Activated CD8-positive, alpha-beta memory T cell treated with anti-CD3 and anti-CD28 coated beads, Interleukin-2, amount 10 ng/mL, durations not matched to agents 7 days and 5 days (primary cell): ENCODE data around the gene SCAMP4. TPM values are rescaled to one million over a fixed set of nuclear protein-coding genes. Genes with fewer than 3 reads are reported as not detected.
A peak's percentile ranks its signal among the peaks of the same experiment; 100 is the strongest.
"Not testable (repeated sequence)": the region's sequence is repeated elsewhere in the genome, so short reads cannot be mapped to it uniquely, and the experiment has no call there.

ENCODE experiments used
- ATAC-seq: fragments of 150-1000 bp; cut with Tn5 transposase; one replicate; pipeline ENCODE4 v1.10.0; 2021; ENCODE audit warnings: moderate library complexity
- CTCF ChIA-PET: fragments of 350-600 bp; sonication (Branson Sonifier 250); formaldehyde crosslinking; loops from one replicate; lab custom pipeline; 2021; ENCODE audit warnings: antibody characterized with exemption; lab: Charles Lee
- DNase-seq: peaks from one replicate; pipeline ENCODE4 v3.0.0-alpha.2; 2020
- H3K27ac Mint-ChIP-seq: one replicate; pipeline ENCODE4 v1.8.0; 2021; ENCODE audit warnings: mild to moderate bottlenecking, mixed read lengths
- H3K27me3 Mint-ChIP-seq: one replicate; pipeline ENCODE4 v1.8.0; 2021; ENCODE audit warnings: mixed read lengths
- H3K36me3 Mint-ChIP-seq: one replicate; pipeline ENCODE4 v1.8.0; 2021; ENCODE audit warnings: mild to moderate bottlenecking, mixed read lengths
- H3K4me1 Mint-ChIP-seq: one replicate; pipeline ENCODE4 v1.8.0; 2021; ENCODE audit warnings: mixed read lengths
- H3K4me3 Mint-ChIP-seq: one replicate; pipeline ENCODE4 v1.8.0; 2021; ENCODE audit warnings: mild to moderate bottlenecking, moderate library complexity, mixed read lengths
- H3K9me3 Mint-ChIP-seq: one replicate; pipeline ENCODE4 v1.8.0; 2022; ENCODE audit warnings: low read depth, mixed read lengths
- total RNA-seq, 2 experiments: library from RNA; stranded (reverse); gene quantifications; one replicate each; pipeline ENCODE4 v1.2.3, GENCODE V29; 2021

SCAMP4 gene
- total RNA-seq, 2 experiments from 2014 or later = 32.9 to 34.8 TPM

- DNase-seq (peak; percentile 92), ATAC-seq (peak; percentile 63)
- H3K36me3 Mint-ChIP-seq = peaks cover 18% of the 10 kb centered on the region
- peak overlapping the region; percentile 90 for H3K4me3 Mint-ChIP-seq
- no peaks in the 10 kb centered on the region for H3K9me3 Mint-ChIP-seq
- H3K4me1 Mint-ChIP-seq = peaks cover 36% of the 10 kb centered on the region
- peak overlapping the region; percentile 98 for H3K27ac Mint-ChIP-seq
- H3K27me3 Mint-ChIP-seq = no peaks in the 10 kb centered on the region
- CTCF ChIA-PET = interaction anchor here (0.8 to 1.6 kb wide), 5 partner anchors 8 to 48 kb away, joined by 3 to 8 read pairs (median 3); no protein-coding TSS in a partner anchor
These were observed 23.0 kb upstream of the SCAMP4 start for GRCh38 chr19:1882089-1882785.

GRCh38 chr19:1882786-1883692 lies 22.2 kb upstream of the SCAMP4 start:
- DNase-seq (no peak), ATAC-seq (peak; percentile 1)
- H3K9me3 Mint-ChIP-seq = no peaks in the 10 kb centered on the region
- CTCF ChIA-PET = interaction anchor here (0.8 to 2.4 kb wide), 6 partner anchors 8 to 47 kb away, joined by 3 to 12 read pairs (median 6); no protein-coding TSS in a partner anchor
- H3K4me3 Mint-ChIP-seq = peak overlapping the region; percentile 90
- peaks cover 40% of the 10 kb centered on the region for H3K4me1 Mint-ChIP-seq
- H3K27ac Mint-ChIP-seq = peak overlapping the region; percentile 98
- peaks cover 18% of the 10 kb centered on the region for H3K36me3 Mint-ChIP-seq
- H3K27me3 Mint-ChIP-seq = no peaks in the 10 kb centered on the region

- Mint-ChIP-seq H3K9me3 (no peaks in the 10 kb centered on the region), H3K4me3 (peak overlapping the region; percentile 90), H3K27ac (peak overlapping the region; percentile 98), H3K27me3 (no peaks in the 10 kb centered on the region), H3K4me1 (peaks cover 40% of the 10 kb centered on the region), H3K36me3 (peaks cover 18% of the 10 kb centered on the region)
- ATAC-seq (peak; percentile 10), DNase-seq (peak; percentile 57)
- CTCF ChIA-PET = interaction anchor here (2.4 kb wide), 1 partner anchor 13 kb away, joined by 12 read pairs; no protein-coding TSS in a partner anchor
These were observed 21.4 kb upstream of the SCAMP4 start for GRCh38 chr19:1883784-1884183.

GRCh38 chr19:1884291-1884718 lies 20.9 kb upstream of the SCAMP4 start:
- Mint-ChIP-seq H3K4me3 (peak overlapping the region; percentile 90), H3K9me3 (no peaks in the 10 kb centered on the region), H3K4me1 (peaks cover 40% of the 10 kb centered on the region), H3K27ac (peak overlapping the region; percentile 98), H3K27me3 (no peaks in the 10 kb centered on the region), H3K36me3 (peaks cover 18% of the 10 kb centered on the region)
- DNase-seq (peak; percentile 73), ATAC-seq (peak; percentile 20)
- CTCF ChIA-PET = interaction anchor here (1.3 to 2.4 kb wide), 2 partner anchors 13 to 20 kb away, joined by 4 to 12 read pairs; no protein-coding TSS in a partner anchor

GRCh38 chr19:1884719-1885334 lies 20.4 kb upstream of the SCAMP4 start:
- DNase-seq = no peak
- Mint-ChIP-seq H3K9me3 (no peaks in the 10 kb centered on the region), H3K27ac (peak overlapping the region; percentile 98), H3K36me3 (peaks cover 18% of the 10 kb centered on the region), H3K4me3 (peak overlapping the region; percentile 90), H3K4me1 (peaks cover 39% of the 10 kb centered on the region), H3K27me3 (no peaks in the 10 kb centered on the region)
- peak; percentile 10 for ATAC-seq
- CTCF ChIA-PET = interaction anchor here (0.6 to 2.4 kb wide), 3 partner anchors 9 to 20 kb away, joined by 3 to 12 read pairs (median 4); no protein-coding TSS in a partner anchor

GRCh38 chr19:1885398-1886119 lies 19.6 kb upstream of the SCAMP4 start, which contains the start of gene ABHD17A:
Gene ABHD17A, minus strand, starts transcription at chr19:1885496. Its CDS starts 3,930 bp downstream, at chr19:1881566.
- H3K4me3 Mint-ChIP-seq = peak within 1 kb of the TSS; percentile 90
- H3K36me3 Mint-ChIP-seq = peaks cover 18% of the 10 kb centered on the region
- CTCF ChIA-PET = interaction anchor here (0.6 to 2.4 kb wide), 5 partner anchors 9 to 21 kb away, joined by 3 to 12 read pairs (median 3); no protein-coding TSS in a partner anchor
- DNase-seq = peak; percentile 96
- H3K27ac Mint-ChIP-seq = peak within 1 kb of the TSS; percentile 98
- H3K27me3 Mint-ChIP-seq, H3K9me3 Mint-ChIP-seq: not testable (repeated sequence)
- peak; percentile 70 for ATAC-seq
- H3K4me1 Mint-ChIP-seq = peaks cover 32% of the 10 kb centered on the region

- H3K4me1 Mint-ChIP-seq = peaks cover 29% of the 10 kb centered on the region
- CTCF ChIA-PET = interaction anchor here (0.9 to 1.4 kb wide), 2 partner anchors 9 to 10 kb away, joined by 3 read pairs; no protein-coding TSS in a partner anchor
These were observed 18.8 kb upstream of the SCAMP4 start for GRCh38 chr19:1886360-1886759.

GRCh38 chr19:1888385-1888784 lies 16.8 kb upstream of the SCAMP4 start:
- ATAC-seq (no peak), DNase-seq (no peak)
- Mint-ChIP-seq H3K27me3 (no peaks in the 10 kb centered on the region), H3K4me3 (no peak overlapping the region), H3K4me1 (peaks cover 20% of the 10 kb centered on the region), H3K9me3 (no peaks in the 10 kb centered on the region), H3K27ac (no peak overlapping the region), H3K36me3 (peaks cover 10% of the 10 kb centered on the region)
- CTCF ChIA-PET = interaction anchor here (2.8 kb wide), 1 partner anchor 9 kb away, joined by 13 read pairs; no protein-coding TSS in a partner anchor

More at GRCh38 chr19:1886360-1886759, 18.8 kb upstream of the SCAMP4 start:
- DNase-seq, H3K9me3 Mint-ChIP-seq, ATAC-seq, H3K4me3 Mint-ChIP-seq, H3K27me3 Mint-ChIP-seq, H3K27ac Mint-ChIP-seq: not testable (repeated sequence)
- peaks cover 18% of the 10 kb centered on the region for H3K36me3 Mint-ChIP-seq

GRCh38 chr19:1889907-1890306 lies 15.3 kb upstream of the SCAMP4 start:
- H3K9me3 Mint-ChIP-seq = no peaks in the 10 kb centered on the region
- ATAC-seq (no peak), DNase-seq (no peak)
- no peak overlapping the region for H3K27ac Mint-ChIP-seq
- CTCF ChIA-PET = interaction anchor here (1.6 kb wide), 2 partner anchors 13 to 266 kb away, joined by 3 to 4 read pairs; no protein-coding TSS in a partner anchor
- H3K4me3 Mint-ChIP-seq = no peak overlapping the region
- H3K4me1 Mint-ChIP-seq = peaks cover 17% of the 10 kb centered on the region
- no peaks in the 10 kb centered on the region for H3K27me3 Mint-ChIP-seq
- H3K36me3 Mint-ChIP-seq = no peaks in the 10 kb centered on the region

- H3K4me3 Mint-ChIP-seq = no peak overlapping the region
- no peaks in the 10 kb centered on the region for H3K27me3 Mint-ChIP-seq
- peak overlapping the region; percentile 42 for H3K27ac Mint-ChIP-seq
- no peaks in the 10 kb centered on the region for H3K9me3 Mint-ChIP-seq
- CTCF ChIA-PET = interaction anchor here (1.2 to 1.6 kb wide), 2 partner anchors 29 to 56 kb away, joined by 3 to 6 read pairs; no protein-coding TSS in a partner anchor
- no peaks in the 10 kb centered on the region for H3K36me3 Mint-ChIP-seq
- ATAC-seq = no peak
- peaks cover 41% of the 10 kb centered on the region for H3K4me1 Mint-ChIP-seq
- DNase-seq = no peak
These were observed 11.4 kb upstream of the SCAMP4 start for GRCh38 chr19:1893791-1894190.

GRCh38 chr19:1896508-1896907 lies 8.7 kb upstream of the SCAMP4 start:
- peak overlapping the region; percentile 82 for H3K4me3 Mint-ChIP-seq
- no peaks in the 10 kb centered on the region for H3K9me3 Mint-ChIP-seq

More at GRCh38 chr19:1896508-1896907, 8.7 kb upstream of the SCAMP4 start:
- ATAC-seq (no peak), DNase-seq (no peak)
- peaks cover 43% of the 10 kb centered on the region for H3K4me1 Mint-ChIP-seq
- no peaks in the 10 kb centered on the region for H3K36me3 Mint-ChIP-seq
- CTCF ChIA-PET = interaction anchor here (1.2 to 2.8 kb wide), 10 partner anchors 9 to 488 kb away, joined by 3 to 27 read pairs (median 10); partner anchors contain the start of gene ABHD17A
- H3K27ac Mint-ChIP-seq = peak overlapping the region; percentile 98
- no peaks in the 10 kb centered on the region for H3K27me3 Mint-ChIP-seq
